Measurements from ENCODE around the gene TBCC. TPM values are rescaled to one million over a fixed set of nuclear protein-coding genes. Genes with fewer than 3 reads are reported as not detected.

TBCC gene
- total RNA-seq (2022) (36.2 and 42.7 TPM in 2 replicates), Bru-seq, nascent RNA (percentile 87 among the genes with signal in this experiment), BruChase-seq, experiment 1, labeled RNA remaining after a 6-hour chase (percentile 85 among the genes with signal in this experiment), BruChase-seq, experiment 2, labeled RNA remaining after a 2-hour chase (percentile 96 among the genes with signal in this experiment)
- long read RNA-seq, transcript TBCC-201 (1 exons, 1,616 nt): major isoform, 175 of 175 reads
- long read RNA-seq, partial matches to known transcripts: 0 of 175 reads
- long read RNA-seq, other reads (novel, unspliced or antisense): 0 of 175 reads

- BruUV-seq (replicated peaks): TSS peak; percentile 88
- peaks cover 26% of the 10 kb centered on the region for H3K4me1 Mint-ChIP-seq (ENCODE audit: low read depth, unreplicated experiment)
- TF ChIP-seq CTCF (IDR thresholded peaks at IDR 0.05; ENCODE audit: unreplicated experiment): no peak
- peak within 1 kb of the TSS; percentile 88 for H3K4me3 Mint-ChIP-seq (ENCODE audit: low read depth, unreplicated experiment)
- no peaks in the 10 kb centered on the region for H3K27me3 Mint-ChIP-seq (ENCODE audit: unreplicated experiment)
- DNase-seq: peak; percentile 97
- CTCF ChIA-PET: interaction anchor here (0.6 to 2.0 kb wide), 28 partner anchors 9 to 1885 kb away, joined by 3 to 16 read pairs (median 5); partner anchors contain the start of genes BICRAL and SLC29A1
- H3K9me3 Mint-ChIP-seq (ENCODE audit: low read depth, unreplicated experiment): no peaks in the 10 kb centered on the region
- peaks cover 40% of the 10 kb centered on the region for H3K36me3 Mint-ChIP-seq (ENCODE audit: insufficient read depth, unreplicated experiment)
- peak within 1 kb of the TSS; percentile 92 for H3K27ac Mint-ChIP-seq (ENCODE audit: unreplicated experiment)
- intact Hi-C loops (cut with micrococcal nuclease; ENCODE audit: unreplicated experiment): loop anchor here (1.0 to 5.0 kb wide), 2 partner anchors 36 to 131 kb away; partner anchors contain the start of genes BICRAL and RPL7L1
These were observed at the start of gene TBCC for GRCh38 chr6:42745640-42746462. Gene TBCC (minus strand): TSS chr6:42746103. CDS start chr6:42746073, 30 bp downstream.

- no peak for DNase-seq
- Mint-ChIP-seq H3K27ac (ENCODE audit: unreplicated experiment) (no peak overlapping the region), H3K36me3 (ENCODE audit: insufficient read depth, unreplicated experiment) (no peaks in the 10 kb centered on the region), H3K4me3 (ENCODE audit: low read depth, unreplicated experiment) (no peak overlapping the region), H3K27me3 (ENCODE audit: unreplicated experiment) (no peaks in the 10 kb centered on the region), H3K4me1 (ENCODE audit: low read depth, unreplicated experiment) (peaks cover 15% of the 10 kb centered on the region), H3K9me3 (ENCODE audit: low read depth, unreplicated experiment) (no peaks in the 10 kb centered on the region)
- no peak for TF ChIP-seq CTCF (IDR thresholded peaks at IDR 0.05; ENCODE audit: unreplicated experiment)
- no TSS peak for BruUV-seq (replicated peaks)
- CTCF ChIA-PET: interaction anchor here (0.7 kb wide), 1 partner anchor 206 kb away, joined by 3 read pairs; no protein-coding TSS in a partner anchor
- intact Hi-C loops (cut with micrococcal nuclease; ENCODE audit: unreplicated experiment): no loop called here
These were observed 49.7 kb upstream of the TBCC start for GRCh38 chr6:42795651-42796050.

- CTCF ChIA-PET: interaction anchor here (0.7 to 0.8 kb wide), 2 partner anchors 9 to 72 kb away, joined by 4 read pairs; no protein-coding TSS in a partner anchor
- Mint-ChIP-seq H3K4me1 (ENCODE audit: low read depth, unreplicated experiment) (peaks cover 18% of the 10 kb centered on the region), H3K36me3 (ENCODE audit: insufficient read depth, unreplicated experiment) (no peaks in the 10 kb centered on the region), H3K4me3 (ENCODE audit: low read depth, unreplicated experiment) (no peak overlapping the region), H3K9me3 (ENCODE audit: low read depth, unreplicated experiment) (no peaks in the 10 kb centered on the region), H3K27ac (ENCODE audit: unreplicated experiment) (no peak overlapping the region), H3K27me3 (ENCODE audit: unreplicated experiment) (no peaks in the 10 kb centered on the region)
- BruUV-seq (replicated peaks): no TSS peak
- intact Hi-C loops (cut with micrococcal nuclease; ENCODE audit: unreplicated experiment): no loop called here
- no peak for DNase-seq
- no peak for TF ChIP-seq CTCF (IDR thresholded peaks at IDR 0.05; ENCODE audit: unreplicated experiment)
These were observed 45.9 kb upstream of the TBCC start for GRCh38 chr6:42791706-42792320.

GRCh38 chr6:42790549-42791181 lies 44.8 kb upstream of the TBCC start:
- Mint-ChIP-seq H3K36me3 (ENCODE audit: insufficient read depth, unreplicated experiment) (peaks cover under 1% of the 10 kb centered on the region), H3K4me1 (ENCODE audit: low read depth, unreplicated experiment) (peaks cover 9% of the 10 kb centered on the region), H3K27me3 (ENCODE audit: unreplicated experiment) (no peaks in the 10 kb centered on the region), H3K4me3 (ENCODE audit: low read depth, unreplicated experiment) (no peak overlapping the region), H3K9me3 (ENCODE audit: low read depth, unreplicated experiment) (no peaks in the 10 kb centered on the region), H3K27ac (ENCODE audit: unreplicated experiment) (no peak overlapping the region)
- CTCF ChIA-PET: interaction anchor here (0.6 to 0.7 kb wide), 2 partner anchors 9 to 1884 kb away, joined by 5 to 6 read pairs; partner anchors contain the start of gene BICRAL
- DNase-seq: no peak
- BruUV-seq (replicated peaks): no TSS peak
- TF ChIP-seq CTCF (IDR thresholded peaks at IDR 0.05; ENCODE audit: unreplicated experiment): no peak
- intact Hi-C loops (cut with micrococcal nuclease; ENCODE audit: unreplicated experiment): no loop called here

Measured in Calu3 (cell line).